HL-60 (cell line): ENCODE measurements around the gene TMEM121.

Experiments used
- SPI1 ChIP-seq: IDR thresholded peaks from 2 replicates; pipeline ENCODE4 v1.6.1; 2012; ENCODE audit warnings: low read depth, mild to moderate bottlenecking, borderline replicate concordance
- TF ChIP-seq, protein P1 (sequence below): IDR thresholded peaks from one replicate; pipeline ENCODE4 v1.5.1; 2011; ENCODE audit warnings: low read length, control low read depth, inconsistent platforms; ENCODE audit not compliant: insufficient read depth
- TF ChIP-seq, protein P2 (sequence below): IDR thresholded peaks from 2 replicates; pipeline ENCODE4 v1.6.1; 2012; ENCODE audit warnings: low read depth; ENCODE audit not compliant: insufficient replicate concordance

DNA sequence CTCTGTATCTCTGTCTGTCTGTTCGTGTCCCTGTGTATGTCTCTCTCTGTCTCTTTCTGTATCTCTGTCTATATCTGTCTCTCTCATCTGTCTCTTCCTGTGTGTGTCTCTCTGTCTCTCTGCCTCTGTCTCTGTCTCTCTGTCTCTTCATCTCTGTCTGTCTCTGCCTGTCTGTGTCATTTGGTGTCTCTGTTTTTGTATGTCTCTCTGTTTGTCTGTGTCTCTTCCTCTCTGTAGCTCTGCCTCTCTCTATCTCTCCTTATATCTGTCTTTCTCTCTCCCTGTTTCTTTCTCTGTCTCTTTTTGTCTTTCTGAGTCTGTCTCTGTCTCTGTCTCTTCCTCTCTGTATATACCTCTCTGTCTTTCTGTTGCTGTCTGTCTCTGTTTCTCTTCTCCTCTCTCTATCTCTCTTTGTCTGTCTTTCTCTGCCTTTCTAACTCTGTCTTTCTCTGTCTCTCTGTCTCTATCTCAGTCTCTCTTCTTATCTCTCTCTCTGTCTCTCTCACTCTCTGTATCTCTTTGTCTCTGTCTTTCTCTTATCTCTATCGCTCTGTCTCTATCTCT is 50.2 kb downstream of the TMEM121 start:
- TF ChIP-seq, protein P1, sequence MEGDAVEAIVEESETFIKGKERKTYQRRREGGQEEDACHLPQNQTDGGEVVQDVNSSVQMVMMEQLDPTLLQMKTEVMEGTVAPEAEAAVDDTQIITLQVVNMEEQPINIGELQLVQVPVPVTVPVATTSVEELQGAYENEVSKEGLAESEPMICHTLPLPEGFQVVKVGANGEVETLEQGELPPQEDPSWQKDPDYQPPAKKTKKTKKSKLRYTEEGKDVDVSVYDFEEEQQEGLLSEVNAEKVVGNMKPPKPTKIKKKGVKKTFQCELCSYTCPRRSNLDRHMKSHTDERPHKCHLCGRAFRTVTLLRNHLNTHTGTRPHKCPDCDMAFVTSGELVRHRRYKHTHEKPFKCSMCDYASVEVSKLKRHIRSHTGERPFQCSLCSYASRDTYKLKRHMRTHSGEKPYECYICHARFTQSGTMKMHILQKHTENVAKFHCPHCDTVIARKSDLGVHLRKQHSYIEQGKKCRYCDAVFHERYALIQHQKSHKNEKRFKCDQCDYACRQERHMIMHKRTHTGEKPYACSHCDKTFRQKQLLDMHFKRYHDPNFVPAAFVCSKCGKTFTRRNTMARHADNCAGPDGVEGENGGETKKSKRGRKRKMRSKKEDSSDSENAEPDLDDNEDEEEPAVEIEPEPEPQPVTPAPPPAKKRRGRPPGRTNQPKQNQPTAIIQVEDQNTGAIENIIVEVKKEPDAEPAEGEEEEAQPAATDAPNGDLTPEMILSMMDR = no peak
- TF ChIP-seq SPI1 = no peak
- TF ChIP-seq, protein P2, sequence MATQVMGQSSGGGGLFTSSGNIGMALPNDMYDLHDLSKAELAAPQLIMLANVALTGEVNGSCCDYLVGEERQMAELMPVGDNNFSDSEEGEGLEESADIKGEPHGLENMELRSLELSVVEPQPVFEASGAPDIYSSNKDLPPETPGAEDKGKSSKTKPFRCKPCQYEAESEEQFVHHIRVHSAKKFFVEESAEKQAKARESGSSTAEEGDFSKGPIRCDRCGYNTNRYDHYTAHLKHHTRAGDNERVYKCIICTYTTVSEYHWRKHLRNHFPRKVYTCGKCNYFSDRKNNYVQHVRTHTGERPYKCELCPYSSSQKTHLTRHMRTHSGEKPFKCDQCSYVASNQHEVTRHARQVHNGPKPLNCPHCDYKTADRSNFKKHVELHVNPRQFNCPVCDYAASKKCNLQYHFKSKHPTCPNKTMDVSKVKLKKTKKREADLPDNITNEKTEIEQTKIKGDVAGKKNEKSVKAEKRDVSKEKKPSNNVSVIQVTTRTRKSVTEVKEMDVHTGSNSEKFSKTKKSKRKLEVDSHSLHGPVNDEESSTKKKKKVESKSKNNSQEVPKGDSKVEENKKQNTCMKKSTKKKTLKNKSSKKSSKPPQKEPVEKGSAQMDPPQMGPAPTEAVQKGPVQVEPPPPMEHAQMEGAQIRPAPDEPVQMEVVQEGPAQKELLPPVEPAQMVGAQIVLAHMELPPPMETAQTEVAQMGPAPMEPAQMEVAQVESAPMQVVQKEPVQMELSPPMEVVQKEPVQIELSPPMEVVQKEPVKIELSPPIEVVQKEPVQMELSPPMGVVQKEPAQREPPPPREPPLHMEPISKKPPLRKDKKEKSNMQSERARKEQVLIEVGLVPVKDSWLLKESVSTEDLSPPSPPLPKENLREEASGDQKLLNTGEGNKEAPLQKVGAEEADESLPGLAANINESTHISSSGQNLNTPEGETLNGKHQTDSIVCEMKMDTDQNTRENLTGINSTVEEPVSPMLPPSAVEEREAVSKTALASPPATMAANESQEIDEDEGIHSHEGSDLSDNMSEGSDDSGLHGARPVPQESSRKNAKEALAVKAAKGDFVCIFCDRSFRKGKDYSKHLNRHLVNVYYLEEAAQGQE = no peak
